SK-N-SH (cell line): ENCODE measurements around the gene HERC3.

Experiments used
- CTCF ChIP-seq: fragments of 200-600 bp; sonication (generic); IDR thresholded peaks from 2 replicates; pipeline ENCODE4 v1.6.1; 2017; ENCODE audit warnings: antibody characterized with exemption, mild to moderate bottlenecking, moderate library complexity
- FOXM1 ChIP-seq: IDR thresholded peaks from 2 replicates; pipeline ENCODE4 v1.4.0; 2012; ENCODE audit warnings: low read depth, mild to moderate bottlenecking
- GABPA ChIP-seq: IDR thresholded peaks from 2 replicates; pipeline ENCODE4 v1.4.0; 2012; ENCODE audit warnings: low read depth, mild to moderate bottlenecking
- MAX ChIP-seq: IDR thresholded peaks from 2 replicates; pipeline ENCODE4 v1.4.0; 2012; ENCODE audit warnings: low read depth
- MXI1 ChIP-seq: IDR thresholded peaks from 2 replicates; pipeline ENCODE4 v1.6.1; 2012; ENCODE audit warnings: mild to moderate bottlenecking, low read depth, low read length, improper control_type of control experiment
- POLR2AphosphoS5 ChIP-seq: IDR thresholded peaks from 2 replicates; pipeline ENCODE4 v1.6.1; 2012; ENCODE audit warnings: low read depth, low read length
- REST ChIP-seq: IDR thresholded peaks from 2 replicates; pipeline ENCODE4 v1.6.1; 2012; ENCODE audit warnings: mild to moderate bottlenecking, low read depth, low read length, moderate library complexity
- RXRA ChIP-seq: IDR thresholded peaks from 2 replicates; pipeline ENCODE4 v1.4.0; 2012; ENCODE audit warnings: low read depth, mild to moderate bottlenecking, borderline replicate concordance
- SIN3A ChIP-seq: IDR thresholded peaks from 2 replicates; pipeline ENCODE4 v1.6.1; 2012; ENCODE audit warnings: low read depth, mild to moderate bottlenecking, low read length, moderate library complexity, borderline replicate concordance
- SMC3 ChIP-seq: IDR thresholded peaks from 2 replicates; pipeline ENCODE4 v1.6.1; 2012; ENCODE audit warnings: low read depth, low read length, improper control_type of control experiment
- TEAD4 ChIP-seq: IDR thresholded peaks from 2 replicates; pipeline ENCODE4 v1.4.0; 2012; ENCODE audit warnings: mild to moderate bottlenecking, borderline replicate concordance; ENCODE audit not compliant: insufficient read depth
- USF2 ChIP-seq: fragments of 150-350 bp; IDR thresholded peaks from 2 replicates; pipeline ENCODE4 v1.6.1; 2017; ENCODE audit warnings: antibody characterized with exemption, low read length, low read depth, borderline replicate concordance

GRCh38 chr4:88745175-88745574 is 152.9 kb downstream of the HERC3 start:
- TF ChIP-seq MXI1, result no peak
- TF ChIP-seq CTCF, result no peak
- TF ChIP-seq POLR2AphosphoS5, result no peak
- TF ChIP-seq GABPA, result no peak
- TF ChIP-seq USF2, result no peak
- TF ChIP-seq REST, result no peak
- no peak for TF ChIP-seq MAX
- no peak for TF ChIP-seq SIN3A
- TF ChIP-seq TEAD4, result no peak
- no peak for TF ChIP-seq RXRA
- TF ChIP-seq SMC3, result no peak
- TF ChIP-seq FOXM1, result no peak
